Stomach (tissue), 4 donors: ENCODE results near the gene CLEC10A.

Experiments used
- CTCF ChIP-seq, 7 experiments: fragments of 450-650 bp in 4 of 7; fragments of 200-600 bp in 3 of 7; sonication (generic) in 3 of 7; IDR thresholded peaks; one replicate each; pipeline ENCODE4 v1.5.1; 2016 to 2019; ENCODE audit warnings: antibody characterized with exemption in 7 of 7, control low read depth in 2 of 7, mild to moderate bottlenecking in 1 of 7
- POLR2AphosphoS5 ChIP-seq, 3 donors: sonication (generic); formaldehyde crosslinking; IDR thresholded peaks; one replicate each; pipeline ENCODE4 v1.6.1; 2016; ENCODE audit warnings: antibody characterized with exemption in 3 of 3

- TF ChIP-seq CTCF (IDR thresholded peaks at IDR 0.05) (no peak), POLR2AphosphoS5 (IDR thresholded peaks at IDR 0.05) (no peak)
Observed at GRCh38 chr17:7120123-7120522, 40.1 kb upstream of the CLEC10A start.
